Hepatocyte (in vitro differentiated cells): ENCODE data around the gene CTNNA2. TPM values are rescaled to one million over a fixed set of nuclear protein-coding genes. Genes with fewer than 3 reads are reported as not detected.

Experiments
- DNase-seq: peaks from one replicate; pipeline ENCODE4 v3.0.0-alpha.2; 2016; ENCODE audit warnings: low spot score
- H2AFZ ChIP-seq: fragments of 200-600 bp; sonication (generic); 2 replicates; pipeline ENCODE4 v1.6.0; 2016; ENCODE audit warnings: antibody characterized with exemption, mild to moderate bottlenecking
- H3K27ac ChIP-seq: fragments of 200-600 bp; sonication (generic); 2 replicates; pipeline ENCODE4 v1.5.1; 2016; ENCODE audit warnings: mild to moderate bottlenecking
- H3K27me3 ChIP-seq: fragments of 200-600 bp; sonication (generic); 2 replicates; pipeline ENCODE4 v1.6.1; 2016
- H3K36me3 ChIP-seq: fragments of 200-600 bp; sonication (generic); replicated peaks from 2 replicates; pipeline ENCODE4 v1.5.1; 2016; ENCODE audit warnings: low read depth; ENCODE audit not compliant: insufficient read depth
- H3K4me1 ChIP-seq: fragments of 200-600 bp; sonication (generic); 2 replicates; pipeline ENCODE4 v1.5.1; 2016; ENCODE audit warnings: mild to moderate bottlenecking, moderate library complexity; ENCODE audit not compliant: insufficient read depth
- H3K4me2 ChIP-seq: fragments of 200-600 bp; sonication (generic); 2 replicates; pipeline ENCODE4 v1.6.0; 2016
- H3K4me3 ChIP-seq: fragments of 200-600 bp; sonication (generic); 2 replicates; pipeline ENCODE4 v1.5.1; 2016; ENCODE audit warnings: mild to moderate bottlenecking
- H3K79me2 ChIP-seq: fragments of 200-600 bp; sonication (generic); 2 replicates; pipeline ENCODE4 v1.6.0; 2017; ENCODE audit warnings: mild to moderate bottlenecking
- H3K9me2 ChIP-seq: fragments of 200-600 bp; sonication (generic); replicated peaks from 2 replicates; pipeline ENCODE4 v1.6.0; 2017; ENCODE audit warnings: mild to moderate bottlenecking; ENCODE audit not compliant: insufficient read depth
- H3K9me3 ChIP-seq: fragments of 200-600 bp; sonication (generic); 2 replicates; pipeline ENCODE4 v1.5.1; 2016; ENCODE audit warnings: low read depth, mild to moderate bottlenecking
- H4K20me1 ChIP-seq: fragments of 200-600 bp; sonication (generic); 2 replicates; pipeline ENCODE4 v1.6.0; 2016; ENCODE audit warnings: mild to moderate bottlenecking; ENCODE audit not compliant: insufficient read depth, poor library complexity, severe bottlenecking
- CTCF ChIP-seq: fragments of 200-600 bp; sonication (generic); IDR thresholded peaks from 2 replicates; pipeline ENCODE4 v1.5.1; 2016; ENCODE audit warnings: antibody characterized with exemption, mild to moderate bottlenecking; ENCODE audit not compliant: poor library complexity
- EZH2 ChIP-seq: fragments of 200-600 bp; sonication (generic); IDR thresholded peaks from 2 replicates; pipeline ENCODE4 v1.6.1; 2016; ENCODE audit warnings: antibody characterized with exemption, mild to moderate bottlenecking, borderline replicate concordance
- EZH2phosphoT487 ChIP-seq: fragments of 200-600 bp; sonication (generic); IDR thresholded peaks from one replicate; pipeline ENCODE4 v1.6.1; 2018; ENCODE audit warnings: antibody characterized with exemption, mild to moderate bottlenecking, low read depth, moderate library complexity; ENCODE audit not compliant: unreplicated experiment, severe bottlenecking
- WGBS: methylation state at CpG from one replicate; pipeline ENCODE4 v1.1.6; 2016; ENCODE audit warnings: low lambda C conversion rate; ENCODE audit errors: missing lambda C conversion rate; 5-methylcytosine and 5-hydroxymethylcytosine counted together
- polyA plus RNA-seq: library from polyadenylated mRNA; unstranded; fragments of >200 nt; fragmentation: Nextera tagmentation; extraction: Ambion mirVana; gene quantifications from 2 replicates; pipeline ENCODE4 v1.2.1, GENCODE V29; 2016
- total RNA-seq: library from RNA; depleted of rRNA; stranded (reverse); fragments of >200 nt; gene quantifications from 2 replicates; pipeline ENCODE4 v1.2.3, GENCODE V29; 2014

Gene CTNNA2
- total and polyA plus RNA-seq, 2 experiments from 2014 or later: 0.79 to 4.4 TPM

- no peaks in the 10 kb centered on the region for H3K79me2 ChIP-seq
- TF ChIP-seq EZH2 (no peak), EZH2phosphoT487 (no peak), CTCF (no peak)
- no peak overlapping the region for H3K27ac ChIP-seq
- no peaks in the 10 kb centered on the region for H3K9me2 ChIP-seq
- H3K4me3 ChIP-seq: no peak overlapping the region
- no peaks in the 10 kb centered on the region for H3K27me3 ChIP-seq
- no peaks in the 10 kb centered on the region for H3K36me3 ChIP-seq
- no peaks in the 10 kb centered on the region for H4K20me1 ChIP-seq
- H3K4me2 ChIP-seq: no peak overlapping the region
- DNase-seq: no peak
- no peaks in the 10 kb centered on the region for H3K4me1 ChIP-seq
- WGBS: 76% methylated on average over 6 of the region's 6 CpGs
- H2AFZ ChIP-seq: no peak overlapping the region
- no peaks in the 10 kb centered on the region for H3K9me3 ChIP-seq
Measured at GRCh38 chr2:79580175-79580574, 67.3 kb downstream of the CTNNA2 start.

GRCh38 chr2:79585701-79586433 lies 73.0 kb downstream of the CTNNA2 start:
- H3K27me3 ChIP-seq: no peaks in the 10 kb centered on the region
- no peaks in the 10 kb centered on the region for H3K9me3 ChIP-seq
- H3K4me1 ChIP-seq: no peaks in the 10 kb centered on the region
- H4K20me1 ChIP-seq: no peaks in the 10 kb centered on the region
- no peak overlapping the region for H3K4me2 ChIP-seq
- H3K4me3 ChIP-seq: no peak overlapping the region
- H3K36me3 ChIP-seq: no peaks in the 10 kb centered on the region
- H3K79me2 ChIP-seq: no peaks in the 10 kb centered on the region
- H3K27ac ChIP-seq: no peak overlapping the region
- no peak overlapping the region for H2AFZ ChIP-seq
- H3K9me2 ChIP-seq: no peaks in the 10 kb centered on the region
- TF ChIP-seq EZH2 (no peak), EZH2phosphoT487 (no peak), CTCF (no peak)
- WGBS: 75% methylated on average over 11 of the region's 11 CpGs
- DNase-seq: no peak

GRCh38 chr2:79591281-79591680 lies 78.4 kb downstream of the CTNNA2 start:
- TF ChIP-seq EZH2 (no peak), EZH2phosphoT487 (no peak), CTCF (no peak)
- no peak for DNase-seq
- Histone ChIP-seq H4K20me1 (no peaks in the 10 kb centered on the region), H3K27ac (no peak overlapping the region), H3K27me3 (no peaks in the 10 kb centered on the region), H3K9me2 (no peaks in the 10 kb centered on the region), H3K9me3 (no peaks in the 10 kb centered on the region), H3K4me1 (no peaks in the 10 kb centered on the region), H3K79me2 (no peaks in the 10 kb centered on the region), H3K4me3 (no peak overlapping the region), H2AFZ (no peak overlapping the region), H3K36me3 (no peaks in the 10 kb centered on the region), H3K4me2 (no peak overlapping the region)
- 93% methylated on average over 1 of the region's 1 CpG for WGBS
